ENCODE results near the gene CCP110. TPM values are rescaled to one million over a fixed set of nuclear protein-coding genes. Genes with fewer than 3 reads are reported as not detected.

CCP110 gene
- total RNA-seq, 2 donors from 2014 or later, result 22.9 to 30.2 TPM

GRCh38 chr16:19601083-19601976, 77.6 kb downstream of the CCP110 start:
- H3K4me3 Mint-ChIP-seq, result no peak overlapping the region
- no peaks in the 10 kb centered on the region for H3K9me3 Mint-ChIP-seq
- ATAC-seq (replicated peaks in 1 of 2) (no peak), DNase-seq (peak; percentile 14 to 28)
- no peaks in the 10 kb centered on the region for H3K4me1 Mint-ChIP-seq (ENCODE audit: low read depth)
- no peaks in the 10 kb centered on the region for H3K27me3 Mint-ChIP-seq (ENCODE audit: low read depth)
- H3K27ac Mint-ChIP-seq, result no peak overlapping the region
- H3K36me3 Mint-ChIP-seq (ENCODE audit: insufficient read depth in 2 of 2), result peaks cover 3 to 9% of the 10 kb centered on the region in 2 donors

Other genes starting within 250 kb of the CCP110 start
- gene CLEC19A, start 238.2 kb upstream of the CCP110 start, total RNA-seq, result not detected
- gene TMC5, start 106.1 kb upstream of the CCP110 start, total RNA-seq, result not detected
- 10 to 100 TPM; 26.3 TPM for gene GDE1, start 1.8 kb upstream of the CCP110 start, total RNA-seq
- 10 to 100 TPM; 46.5 to 57.8 TPM for gene VPS35L, start 31.8 kb downstream of the CCP110 start, total RNA-seq
- gene KNOP1, start 194.3 kb downstream of the CCP110 start, total RNA-seq, result 10 to 100 TPM; 14.6 to 14.9 TPM
- gene IQCK, start 194.3 kb downstream of the CCP110 start, total RNA-seq, result 1 to 10 TPM; 3.7 to 3.8 TPM

All from activated T-cell treated with anti-CD3 and anti-CD28 coated beads, Interleukin-2, amount 50 U/mL, for 72 hours (primary cell).